Right lobe of liver (tissue), 4 donors: ENCODE measurements around the gene IKBIP.

Source experiments
- CTCF ChIP-seq, 4 donors: fragments of 200-600 bp in 3 of 4; fragments of 450-650 bp in 1 of 4; IDR thresholded peaks; one replicate each; pipeline versions ENCODE4 v1.5.1 to v1.8.0; 2016 to 2022; ENCODE audit warnings: antibody characterized with exemption in 4 of 4, mild to moderate bottlenecking in 2 of 4
- POLR2A ChIP-seq: fragments of 450-650 bp; IDR thresholded peaks from one replicate; pipeline ENCODE4 v1.6.1; 2017; ENCODE audit warnings: antibody characterized with exemption, mild to moderate bottlenecking
- donor health status: DM: no; HTN: no; CAD: no.
- donor health status: DM: no; HTN: no; CAD: no.
- donor health status: DM: no; HTN: yes; CAD: no.

- no peak for TF ChIP-seq POLR2A
- TF ChIP-seq CTCF (IDR thresholded peaks at IDR 0.05): no peak
Measured at GRCh38 chr12:98618952-98619351, 25.6 kb downstream of the IKBIP start.
